ENCODE results near the gene CRABP1. TPM values are rescaled to one million over a fixed set of nuclear protein-coding genes. Genes with fewer than 3 reads are reported as not detected.
"Not testable (repeated sequence)": the region's sequence is repeated elsewhere in the genome, so short reads cannot be mapped to it uniquely, and the experiment has no call there.

CRABP1 gene
- total and polyA plus RNA-seq, 2 experiments from 2014 or later = 8.7 to 28.2 TPM

- DNase-seq (ENCODE audit: low read depth in 1 of 2, low spot score in 1 of 2) = no peak
- Histone ChIP-seq H3K36me3 (no peaks in the 10 kb centered on the region), H3K27me3 (no peaks in the 10 kb centered on the region), H3K4me1 (ENCODE audit: low read depth) (no peaks in the 10 kb centered on the region), H3K4me3 (no peak overlapping the region), H3K9me3 (ENCODE audit: low read depth) (no peaks in the 10 kb centered on the region), H3K27ac (no peak overlapping the region)
- TF ChIP-seq CTCF (IDR thresholded peaks at IDR 0.05; ENCODE audit: low read depth, low read length) = no peak
These were observed 34.6 kb downstream of the CRABP1 start for GRCh38 chr15:78374436-78375393.

- DNase-seq (ENCODE audit: low read depth in 1 of 2, low spot score in 1 of 2); H3K4me1 ChIP-seq (ENCODE audit: low read depth); H3K27me3 ChIP-seq; H3K36me3 ChIP-seq; H3K27ac ChIP-seq; H3K4me3 ChIP-seq; H3K9me3 ChIP-seq (ENCODE audit: low read depth): not testable (repeated sequence)
These were observed 40.0 kb downstream of the CRABP1 start for GRCh38 chr15:78380143-78380542.

GRCh38 chr15:78382114-78382880 is 42.1 kb downstream of the CRABP1 start:
- no peak for TF ChIP-seq CTCF (IDR thresholded peaks at IDR 0.05; ENCODE audit: low read depth, low read length)
- H3K4me1 ChIP-seq (ENCODE audit: low read depth) = no peaks in the 10 kb centered on the region

GRCh38 chr15:78384651-78385050 is 44.5 kb downstream of the CRABP1 start:
- no peak for DNase-seq (ENCODE audit: low read depth in 1 of 2, low spot score in 1 of 2)
- Histone ChIP-seq H3K4me1 (ENCODE audit: low read depth) (no peaks in the 10 kb centered on the region), H3K27ac (no peak overlapping the region), H3K27me3 (no peaks in the 10 kb centered on the region), H3K36me3 (no peaks in the 10 kb centered on the region), H3K4me3 (no peak overlapping the region), H3K9me3 (ENCODE audit: low read depth) (no peaks in the 10 kb centered on the region)
- no peak for TF ChIP-seq CTCF (IDR thresholded peaks at IDR 0.05; ENCODE audit: low read depth, low read length)

More at GRCh38 chr15:78382114-78382880, 42.1 kb downstream of the CRABP1 start:
- Histone ChIP-seq H3K4me3 (no peak overlapping the region), H3K27ac (no peak overlapping the region), H3K9me3 (ENCODE audit: low read depth) (no peaks in the 10 kb centered on the region), H3K36me3 (no peaks in the 10 kb centered on the region), H3K27me3 (no peaks in the 10 kb centered on the region)
- no peak for DNase-seq (ENCODE audit: low read depth in 1 of 2, low spot score in 1 of 2)

- no peaks in the 10 kb centered on the region for H3K27me3 ChIP-seq
- H3K9me3 ChIP-seq (ENCODE audit: low read depth) = no peaks in the 10 kb centered on the region
- no peak overlapping the region for H3K27ac ChIP-seq
- H3K4me1 ChIP-seq (ENCODE audit: low read depth) = no peaks in the 10 kb centered on the region
- H3K4me3 ChIP-seq = no peak overlapping the region
- H3K36me3 ChIP-seq = no peaks in the 10 kb centered on the region
- peak in 1 of 2 donors; percentile 19 for DNase-seq (ENCODE audit: low read depth in 1 of 2, low spot score in 1 of 2)
- TF ChIP-seq CTCF (IDR thresholded peaks at IDR 0.05; ENCODE audit: low read depth, low read length) = no peak
These were observed 47.3 kb downstream of the CRABP1 start for GRCh38 chr15:78387246-78388037.

Measured in cardiac muscle cell (in vitro differentiated cells and primary cell).